Stimulated activated CD8-positive, alpha-beta memory T cell treated with anti-CD3 and anti-CD28 coated beads, Interleukin-4, amount 100 ng/mL, for 48 hours (primary cell): ENCODE data around the gene ALKBH7.
"Not testable (repeated sequence)": the region's sequence is repeated elsewhere in the genome, so short reads cannot be mapped to it uniquely, and the experiment has no call there.

ENCODE experiments used
- DNase-seq: peaks from one replicate; pipeline ENCODE4 v3.0.0-alpha.2; 2020

The ALKBH7 gene, protein sequence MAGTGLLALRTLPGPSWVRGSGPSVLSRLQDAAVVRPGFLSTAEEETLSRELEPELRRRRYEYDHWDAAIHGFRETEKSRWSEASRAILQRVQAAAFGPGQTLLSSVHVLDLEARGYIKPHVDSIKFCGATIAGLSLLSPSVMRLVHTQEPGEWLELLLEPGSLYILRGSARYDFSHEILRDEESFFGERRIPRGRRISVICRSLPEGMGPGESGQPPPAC

DNA sequence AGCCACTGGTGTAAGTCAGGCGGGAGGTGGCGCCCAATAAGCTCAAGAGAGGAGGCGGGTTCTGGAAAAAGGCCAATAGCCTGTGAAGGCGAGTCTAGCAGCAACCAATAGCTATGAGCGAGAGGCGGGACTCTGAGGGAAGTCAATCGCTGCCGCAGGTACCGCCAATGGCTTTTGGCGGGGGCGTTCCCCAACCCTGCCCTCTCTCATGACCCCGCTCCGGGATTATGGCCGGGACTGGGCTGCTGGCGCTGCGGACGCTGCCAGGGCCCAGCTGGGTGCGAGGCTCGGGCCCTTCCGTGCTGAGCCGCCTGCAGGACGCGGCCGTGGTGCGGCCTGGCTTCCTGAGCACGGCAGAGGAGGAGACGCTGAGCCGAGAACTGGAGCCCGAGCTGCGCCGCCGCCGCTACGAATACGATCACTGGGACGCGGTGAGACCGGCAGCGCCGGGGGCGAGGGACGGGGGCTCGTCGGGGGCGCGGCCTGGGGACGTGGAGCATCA lies at the start of gene ALKBH7:
Gene ALKBH7, plus strand, starts transcription at position 201 of the 502 bp plus-strand sequence. Its CDS starts 27 bp downstream, at position 228.
- DNase-seq = peak; percentile 95

DNA sequence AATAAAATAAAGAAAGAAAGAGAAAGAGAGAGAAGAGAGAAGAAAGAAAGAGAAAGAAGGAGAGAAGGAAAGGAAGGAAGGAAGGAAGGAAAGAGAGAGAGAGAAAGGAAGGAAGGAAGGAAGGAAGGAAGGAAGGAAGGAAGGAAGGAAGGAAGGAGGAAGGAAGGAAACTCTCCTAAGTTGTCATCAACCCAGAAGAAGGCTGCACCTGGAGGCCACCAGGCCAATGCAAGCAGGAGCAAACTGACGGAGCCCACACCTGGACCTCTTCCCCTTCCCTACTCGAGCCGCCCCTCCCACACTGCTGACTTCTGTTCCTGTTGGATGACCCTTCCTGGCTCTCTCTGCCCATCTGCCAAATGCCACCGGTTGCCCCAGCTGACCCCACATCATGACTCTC lies 47.8 kb upstream of the ALKBH7 start:
- DNase-seq = no peak

GRCh38 chr19:6325614-6326013 lies 47.0 kb upstream of the ALKBH7 start:
- DNase-seq = no peak

DNA sequence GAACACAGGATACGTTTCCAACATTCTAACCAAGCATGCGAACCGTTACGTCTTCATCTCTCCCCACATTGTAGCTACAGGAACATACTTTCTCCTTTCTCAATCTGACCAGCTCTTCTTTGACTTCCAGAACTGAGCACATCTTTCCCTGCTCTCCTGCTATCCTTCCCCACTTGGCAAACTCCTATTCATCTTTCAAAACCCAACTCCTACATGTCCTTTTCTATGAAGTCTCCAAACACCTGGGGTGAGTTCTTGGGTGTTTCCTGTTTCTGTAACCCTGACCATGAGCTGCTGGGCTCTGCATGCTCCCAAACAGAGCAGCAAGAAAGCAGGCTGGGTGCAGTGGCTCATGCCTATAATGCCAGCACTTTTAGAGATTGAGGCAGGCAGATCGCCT lies 45.8 kb upstream of the ALKBH7 start:
- no peak for DNase-seq

DNA sequence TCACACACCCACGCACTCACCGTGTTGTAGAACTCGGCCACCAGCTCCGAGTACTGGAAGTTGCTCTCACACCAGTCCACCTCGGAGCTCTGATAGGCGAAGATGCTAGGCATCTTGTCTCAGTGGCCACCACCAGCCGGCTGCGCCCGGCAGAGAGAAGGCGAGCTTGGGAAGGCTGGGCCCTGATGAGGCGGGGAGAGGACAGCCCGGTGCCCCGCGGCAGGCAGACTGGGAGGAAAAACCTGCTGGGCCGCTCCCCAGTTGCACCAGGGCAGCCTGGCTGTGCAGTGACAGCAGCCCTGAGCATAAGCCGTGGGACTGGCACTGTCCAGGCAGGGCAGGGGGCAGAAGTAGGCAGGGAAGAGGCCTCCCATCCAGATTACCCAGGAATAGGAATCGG lies 39.2 kb upstream of the ALKBH7 start, which contains the start of gene ACER1:
Gene ACER1, minus strand, starts transcription at position 174 of the 400 bp plus-strand sequence. Its CDS starts 61 bp downstream, at position 113.
- no peak for DNase-seq

DNA sequence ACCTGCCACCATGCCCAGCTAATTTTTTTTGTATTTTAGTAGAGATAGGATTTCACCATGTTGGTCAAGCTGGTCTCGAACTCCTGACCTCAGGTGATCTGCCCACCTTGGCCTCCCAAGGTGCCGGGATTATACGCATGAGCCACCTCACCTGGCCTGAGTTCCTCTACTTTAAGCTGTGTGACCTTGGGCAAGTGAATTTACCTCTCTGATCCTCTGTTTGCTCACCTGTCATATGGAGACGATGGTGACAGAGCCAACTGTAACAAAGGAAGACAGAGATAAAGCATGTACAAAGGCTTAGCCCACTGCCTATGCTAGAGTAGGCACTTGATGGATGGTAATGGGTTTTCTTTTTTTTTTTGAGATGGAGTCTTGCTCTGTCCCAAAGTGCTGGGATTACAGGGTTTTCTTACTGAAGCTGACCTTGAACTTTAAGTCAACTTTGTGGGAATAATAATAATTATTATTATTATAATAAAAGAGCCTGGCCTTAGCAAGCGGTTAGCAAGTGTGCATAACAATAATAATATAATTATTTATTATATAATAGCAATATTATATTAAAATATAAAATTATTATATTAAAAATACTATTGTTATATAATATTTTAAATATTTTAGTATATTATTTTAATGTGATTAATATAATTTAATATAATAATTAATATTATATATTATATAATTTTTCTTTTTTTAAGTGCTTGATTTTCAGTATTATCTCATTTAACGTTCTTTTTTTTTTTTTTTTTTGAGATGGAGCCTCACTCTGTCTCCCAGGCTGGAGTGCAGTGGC lies 37.9 kb upstream of the ALKBH7 start:
- DNase-seq = no peak

DNA sequence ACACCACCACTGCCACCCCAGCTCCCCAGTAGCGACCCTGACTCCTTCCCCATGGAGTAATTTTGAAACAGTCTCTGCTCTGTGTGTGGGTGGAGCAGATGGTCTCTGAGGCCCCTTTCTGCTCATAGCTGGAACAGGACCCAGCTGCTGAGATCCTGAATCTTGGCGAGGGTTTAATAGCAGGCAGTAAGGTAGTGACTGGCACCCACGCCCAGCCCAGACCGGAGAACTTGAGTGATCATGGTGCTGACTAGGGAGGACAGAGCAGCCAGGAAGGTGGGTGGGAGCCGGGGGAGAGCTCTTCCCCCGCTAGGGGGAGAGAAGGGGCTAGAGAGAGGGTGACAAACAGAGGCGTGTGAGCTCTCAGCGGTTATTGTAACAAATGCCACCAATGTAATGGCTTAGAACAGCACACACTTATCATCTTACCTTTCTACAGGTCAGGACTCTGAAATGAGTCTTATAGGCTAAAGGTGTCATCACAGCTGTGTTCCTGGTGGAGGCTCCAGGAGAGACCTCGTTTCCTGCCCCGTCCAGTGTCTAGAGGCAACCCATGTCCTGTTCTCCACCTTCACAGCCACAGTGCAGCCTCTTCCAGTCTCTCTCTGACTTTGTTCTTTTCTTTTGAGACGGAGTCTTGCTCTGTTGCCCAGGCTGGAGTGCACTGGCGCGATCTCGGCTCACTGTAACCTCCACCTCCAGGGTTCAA lies 31.9 kb upstream of the ALKBH7 start:
- DNase-seq = peak; percentile 39

GRCh38 chr19:6343462-6343861 lies 29.1 kb upstream of the ALKBH7 start:
- DNase-seq = no peak

DNA sequence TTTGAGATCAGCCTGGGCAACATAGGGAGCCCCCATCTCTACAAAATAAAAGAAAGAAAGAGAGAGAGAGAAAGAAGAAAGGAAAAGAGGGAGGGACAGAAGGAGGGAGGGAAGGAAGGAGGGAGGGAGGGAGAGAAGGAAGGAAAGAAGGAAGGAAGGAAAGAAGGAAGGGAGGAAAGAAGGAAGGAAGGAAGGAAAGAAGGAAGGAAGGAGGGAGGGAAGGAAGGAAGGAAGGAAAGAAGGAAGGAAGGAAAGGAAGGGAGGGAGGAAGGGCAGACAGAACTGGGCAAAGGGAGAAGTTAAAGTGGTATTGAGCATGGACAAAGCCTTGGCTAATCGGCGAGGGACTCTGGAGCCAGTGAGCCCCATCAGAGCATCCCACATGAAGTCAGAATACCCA lies 23.3 kb upstream of the ALKBH7 start:
- not testable (repeated sequence) for DNase-seq

GRCh38 chr19:6350688-6351087 lies 21.9 kb upstream of the ALKBH7 start:
- no peak for DNase-seq

- DNase-seq = no peak
Measured at GRCh38 chr19:6352381-6353165, 20.0 kb upstream of the ALKBH7 start.

DNA sequence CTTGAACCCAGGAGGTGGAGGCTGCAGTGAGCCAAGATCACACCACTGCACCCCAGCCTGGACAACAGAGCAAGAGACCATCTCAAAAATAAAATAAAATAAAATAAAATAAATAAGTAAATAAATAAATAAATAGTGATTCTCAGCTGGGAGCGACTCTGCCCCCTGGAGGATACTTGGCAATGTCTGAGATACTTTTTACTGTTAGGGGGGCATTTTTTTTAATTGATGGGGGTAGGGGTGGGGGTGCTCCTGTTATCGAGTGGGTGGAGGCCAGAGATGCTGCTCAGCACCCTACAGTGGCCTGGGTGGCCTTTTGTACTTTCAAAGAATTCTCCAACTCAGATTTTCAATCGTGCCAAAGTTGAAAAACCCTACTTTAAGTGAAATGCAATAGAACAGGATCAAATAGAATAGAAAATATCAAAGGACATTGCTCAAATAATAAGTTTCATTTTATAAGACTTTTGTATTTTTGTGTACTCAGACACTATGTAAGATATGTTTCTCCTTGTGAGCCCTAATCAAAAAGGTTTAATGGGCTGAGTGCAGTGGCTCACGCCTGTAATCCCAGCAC lies 18.4 kb upstream of the ALKBH7 start:
- no peak for DNase-seq

DNA sequence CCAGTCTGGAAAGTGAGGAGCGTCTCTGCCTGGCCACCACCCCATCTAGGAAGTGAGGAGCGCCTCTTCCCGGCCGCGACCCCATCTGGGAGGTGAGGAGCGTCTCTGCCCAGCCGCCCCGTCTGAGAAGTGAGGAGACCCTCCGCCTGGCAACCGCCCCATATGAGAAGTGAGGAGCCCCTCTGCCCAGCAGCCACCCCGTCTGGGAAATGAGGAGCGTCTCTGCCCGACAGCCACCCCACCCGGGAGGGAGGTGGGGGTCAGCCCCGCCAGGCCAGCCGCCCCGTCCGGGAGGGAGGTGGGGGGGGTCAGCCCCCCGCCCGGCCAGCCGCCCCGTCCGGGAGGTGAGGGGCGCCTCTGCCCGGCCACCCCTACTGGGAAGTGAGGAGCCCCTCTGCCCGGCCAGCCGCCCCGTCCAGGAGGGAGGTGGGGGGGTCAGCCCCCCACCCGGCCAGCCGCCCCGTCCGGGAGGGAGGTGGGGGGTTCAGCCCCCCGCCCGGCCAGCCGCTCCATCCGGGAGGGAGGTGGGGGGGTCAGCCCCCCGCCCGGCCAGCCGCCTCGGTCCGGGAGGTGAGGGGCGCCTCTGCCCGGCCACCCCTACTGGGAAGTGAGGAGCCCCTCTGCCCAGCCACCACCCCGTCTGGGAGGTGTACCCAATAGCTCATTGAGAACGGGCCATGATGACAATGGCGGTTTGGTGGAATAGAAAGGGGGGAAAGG lies 17.1 kb upstream of the ALKBH7 start:
- DNase-seq = not testable (repeated sequence)

GRCh38 chr19:6357174-6357573 lies 15.4 kb upstream of the ALKBH7 start:
- no peak for DNase-seq

DNA sequence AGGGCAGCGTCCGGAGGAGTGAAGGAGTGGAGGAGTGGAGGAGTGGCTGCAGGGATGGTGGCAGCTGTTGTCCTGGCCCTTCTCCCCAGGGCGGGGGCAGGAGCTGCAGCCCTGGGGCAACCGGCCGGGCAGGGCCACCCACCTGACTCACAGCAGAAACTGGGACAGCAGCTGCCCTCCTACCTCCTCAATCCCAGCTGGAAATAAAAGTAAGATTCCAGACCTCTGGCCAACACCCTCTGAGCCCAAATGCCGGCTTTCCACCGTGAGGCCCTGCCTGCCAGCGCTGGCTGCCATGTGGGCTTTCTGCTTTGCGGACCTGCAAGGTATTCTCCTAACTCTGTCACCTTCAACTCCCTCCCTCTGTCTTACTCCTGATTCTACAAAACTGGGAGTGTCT lies 14.6 kb upstream of the ALKBH7 start:
- DNase-seq = no peak

GRCh38 chr19:6359568-6360341 lies 12.8 kb upstream of the ALKBH7 start:
- no peak for DNase-seq

DNA sequence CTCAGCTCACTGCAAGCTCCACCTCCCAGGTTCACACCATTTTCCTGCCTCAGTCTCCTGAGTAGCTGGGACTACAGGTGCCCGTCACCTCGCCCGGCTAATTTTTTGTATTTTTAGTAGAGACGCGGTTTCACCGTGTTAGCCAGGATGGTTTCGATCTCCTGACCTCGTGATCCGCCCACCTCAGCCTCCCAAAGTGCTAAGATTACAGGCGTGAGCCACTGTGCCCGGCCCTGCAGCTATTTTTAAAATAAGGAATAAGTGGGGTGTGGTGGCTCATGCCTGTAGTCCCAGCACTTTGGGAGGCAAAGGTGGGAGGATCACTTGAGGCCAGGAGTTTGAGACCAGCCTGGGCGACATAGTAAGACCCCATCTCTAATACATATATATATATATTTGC lies 12.1 kb upstream of the ALKBH7 start:
- DNase-seq = not testable (repeated sequence)

DNA sequence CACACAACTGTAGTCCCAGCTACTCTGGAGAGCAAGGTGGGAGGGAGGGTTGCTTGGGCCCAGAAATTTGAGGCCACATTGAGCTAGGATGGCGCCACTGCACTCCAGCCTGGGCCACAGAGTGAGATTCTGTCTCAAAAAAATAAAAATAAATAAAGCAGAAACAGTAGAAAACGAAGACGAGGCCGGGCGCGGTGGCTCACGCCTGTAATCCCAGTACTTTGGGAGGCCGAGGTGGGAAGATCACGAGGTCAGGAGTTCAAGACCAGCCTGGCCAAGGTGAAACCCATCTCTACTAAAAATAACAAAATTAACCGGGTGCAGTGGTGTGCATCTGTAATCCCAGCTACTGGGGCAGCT lies 11.8 kb upstream of the ALKBH7 start:
- not testable (repeated sequence) for DNase-seq

GRCh38 chr19:6362027-6362350 lies 10.6 kb upstream of the ALKBH7 start:
- DNase-seq = peak; percentile 36

- DNase-seq = peak; percentile 45
Measured at GRCh38 chr19:6362351-6362801, 10.2 kb upstream of the ALKBH7 start.

- DNase-seq = no peak
Measured at GRCh38 chr19:6364353-6364752, 8.2 kb upstream of the ALKBH7 start.
